K562 (cell line): Measurements from ENCODE around the gene TMEM143. TPM values are rescaled to one million over a fixed set of nuclear protein-coding genes. Genes with fewer than 3 reads are reported as not detected.

Experiments
- CREB3L1 ChIP-seq: fragments of 450-650 bp; IDR thresholded peaks from 2 replicates; pipeline ENCODE4 v1.6.1; 2014; ENCODE audit warnings: low read depth, mild to moderate bottlenecking, moderate library complexity, borderline replicate concordance
- HEY1 ChIP-seq: fragments of 250-450 bp; sonication (Bioruptor Pico); IDR thresholded peaks from 2 replicates; pipeline ENCODE4 v1.5.0; 2020; ENCODE audit warnings: mild to moderate bottlenecking, moderate library complexity, borderline replicate concordance
- LARP7 ChIP-seq: fragments of 450-650 bp; IDR thresholded peaks from 2 replicates; pipeline ENCODE4 v1.6.1; 2016
- NCOA4 ChIP-seq: fragments of 450-650 bp; IDR thresholded peaks from 2 replicates; pipeline ENCODE4 v1.6.1; 2018; ENCODE audit warnings: mild to moderate bottlenecking; ENCODE audit not compliant: partially characterized antibody
- NFYB ChIP-seq: IDR thresholded peaks from 2 replicates; pipeline ENCODE4 v1.6.1; 2011; ENCODE audit warnings: mild to moderate bottlenecking, moderate library complexity; ENCODE audit not compliant: insufficient read length; ENCODE audit errors: extremely low read depth
- NRF1 ChIP-seq, 2 experiments: fragments of 450-650 bp; IDR thresholded peaks in 1 of 2; conservative IDR thresholded peaks in 1 of 2; 2 replicates each; pipeline ENCODE4 v1.6.1; 2014; ENCODE audit warnings: mild to moderate bottlenecking in 2 of 2
- PRDM10 ChIP-seq: fragments of 450-650 bp; IDR thresholded peaks from 2 replicates; pipeline ENCODE4 v1.6.1; 2018; ENCODE audit not compliant: partially characterized antibody
- RBFOX2 ChIP-seq: fragments of 200-400 bp; formaldehyde crosslinking; IDR thresholded peaks from 2 replicates; pipeline ENCODE4 v1.6.1; 2017; ENCODE audit warnings: low read depth, mild to moderate bottlenecking, low read length, moderate library complexity
- ZNF778 ChIP-seq: fragments of 450-650 bp; formaldehyde crosslinking; IDR thresholded peaks from 2 replicates; pipeline ENCODE4 v1.4.0; 2020; ENCODE audit warnings: mild to moderate bottlenecking, moderate library complexity
- polyA plus RNA-seq, 8 experiments: library from polyadenylated mRNA; depleted of rRNA in 4 of 8; stranded (reverse) in 5 of 8; unstranded in 3 of 8; fragments of >200 nt; fragmentation: Nextera tagmentation in 2 of 8; fragmentation: Illumina TruSeq in 1 of 8; extraction: Ambion mirVana in 2 of 8; extraction: Trizol in 1 of 8; gene quantifications; 2 replicates each; pipeline versions ENCODE4 v1.2.1 to v1.2.3, GENCODE V29; 2011 to 2014; ENCODE audit warnings: inconsistent platforms in 1 of 8, missing spikeins in 1 of 8
- total RNA-seq, 7 experiments: library from RNA; depleted of rRNA in 6 of 7; stranded (reverse); fragments of >200 nt in 6 of 7; fragmentation: Illumina TruSeq in 2 of 7; extraction: Trizol in 2 of 7; gene quantifications; 2 replicates each; pipeline versions ENCODE4 v1.2.1 to v1.2.3, GENCODE V29; 2011 to 2021; ENCODE audit warnings: low replicate concordance in 1 of 7
- TF ChIP-seq, protein P1 (sequence below): fragments of 450-650 bp; formaldehyde crosslinking; IDR thresholded peaks from 2 replicates; pipeline ENCODE4 v1.4.0; 2020; ENCODE audit warnings: mild to moderate bottlenecking, moderate library complexity
- TF ChIP-seq, protein P2 (sequence below): fragments of 250-450 bp; sonication (Bioruptor Pico); IDR thresholded peaks from 2 replicates; pipeline ENCODE4 v1.5.0; 2022; ENCODE audit warnings: mild to moderate bottlenecking
- TF ChIP-seq, protein P3 (sequence below): fragments of 250-450 bp; sonication (Bioruptor Pico); IDR thresholded peaks from 2 replicates; pipeline ENCODE4 v1.4.0; 2020; ENCODE audit warnings: mild to moderate bottlenecking, moderate library complexity

Gene TMEM143
- total and polyA plus RNA-seq, 9 of the 15 experiments (the other 6 are each of a cell fraction or from before 2014, with no cell fraction given), result 0.66 to 8.8 (median 4.3) TPM

GRCh38 chr19:48390188-48391099, 26.7 kb upstream of the TMEM143 start (continued):
- TF ChIP-seq PRDM10 (peak; percentile 25), LARP7 (no peak), NRF1 (conservative IDR thresholded peaks at IDR 0.05 in 1 of 2, IDR thresholded peaks at IDR 0.05 in 1 of 2) (peak; percentile 11 to 20; a peak in 2 of 4 replicates), ZNF778 (CRISPR knock-in tag) (no peak), CREB3L1 (peak; percentile 96), RBFOX2 (peak; percentile 77), NCOA4 (no peak), HEY1 (CRISPR knock-in tag) (no peak), NFYB (no peak)
- TF ChIP-seq, protein P1, sequence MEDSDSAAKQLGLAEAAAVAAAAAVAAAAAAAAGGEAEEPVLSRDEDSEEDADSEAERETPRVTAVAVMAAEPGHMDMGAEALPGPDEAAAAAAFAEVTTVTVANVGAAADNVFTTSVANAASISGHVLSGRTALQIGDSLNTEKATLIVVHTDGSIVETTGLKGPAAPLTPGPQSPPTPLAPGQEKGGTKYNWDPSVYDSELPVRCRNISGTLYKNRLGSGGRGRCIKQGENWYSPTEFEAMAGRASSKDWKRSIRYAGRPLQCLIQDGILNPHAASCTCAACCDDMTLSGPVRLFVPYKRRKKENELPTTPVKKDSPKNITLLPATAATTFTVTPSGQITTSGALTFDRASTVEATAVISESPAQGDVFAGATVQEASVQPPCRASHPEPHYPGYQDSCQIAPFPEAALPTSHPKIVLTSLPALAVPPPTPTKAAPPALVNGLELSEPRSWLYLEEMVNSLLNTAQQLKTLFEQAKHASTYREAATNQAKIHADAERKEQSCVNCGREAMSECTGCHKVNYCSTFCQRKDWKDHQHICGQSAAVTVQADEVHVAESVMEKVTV (CRISPR knock-in tag), result no peak
- TF ChIP-seq, protein P2, sequence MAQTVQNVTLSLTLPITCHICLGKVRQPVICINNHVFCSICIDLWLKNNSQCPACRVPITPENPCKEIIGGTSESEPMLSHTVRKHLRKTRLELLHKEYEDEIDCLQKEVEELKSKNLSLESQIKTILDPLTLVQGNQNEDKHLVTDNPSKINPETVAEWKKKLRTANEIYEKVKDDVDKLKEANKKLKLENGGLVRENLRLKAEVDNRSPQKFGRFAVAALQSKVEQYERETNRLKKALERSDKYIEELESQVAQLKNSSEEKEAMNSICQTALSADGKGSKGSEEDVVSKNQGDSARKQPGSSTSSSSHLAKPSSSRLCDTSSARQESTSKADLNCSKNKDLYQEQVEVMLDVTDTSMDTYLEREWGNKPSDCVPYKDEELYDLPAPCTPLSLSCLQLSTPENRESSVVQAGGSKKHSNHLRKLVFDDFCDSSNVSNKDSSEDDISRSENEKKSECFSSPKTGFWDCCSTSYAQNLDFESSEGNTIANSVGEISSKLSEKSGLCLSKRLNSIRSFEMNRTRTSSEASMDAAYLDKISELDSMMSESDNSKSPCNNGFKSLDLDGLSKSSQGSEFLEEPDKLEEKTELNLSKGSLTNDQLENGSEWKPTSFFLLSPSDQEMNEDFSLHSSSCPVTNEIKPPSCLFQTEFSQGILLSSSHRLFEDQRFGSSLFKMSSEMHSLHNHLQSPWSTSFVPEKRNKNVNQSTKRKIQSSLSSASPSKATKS (CRISPR knock-in tag), result no peak
- TF ChIP-seq, protein P3, sequence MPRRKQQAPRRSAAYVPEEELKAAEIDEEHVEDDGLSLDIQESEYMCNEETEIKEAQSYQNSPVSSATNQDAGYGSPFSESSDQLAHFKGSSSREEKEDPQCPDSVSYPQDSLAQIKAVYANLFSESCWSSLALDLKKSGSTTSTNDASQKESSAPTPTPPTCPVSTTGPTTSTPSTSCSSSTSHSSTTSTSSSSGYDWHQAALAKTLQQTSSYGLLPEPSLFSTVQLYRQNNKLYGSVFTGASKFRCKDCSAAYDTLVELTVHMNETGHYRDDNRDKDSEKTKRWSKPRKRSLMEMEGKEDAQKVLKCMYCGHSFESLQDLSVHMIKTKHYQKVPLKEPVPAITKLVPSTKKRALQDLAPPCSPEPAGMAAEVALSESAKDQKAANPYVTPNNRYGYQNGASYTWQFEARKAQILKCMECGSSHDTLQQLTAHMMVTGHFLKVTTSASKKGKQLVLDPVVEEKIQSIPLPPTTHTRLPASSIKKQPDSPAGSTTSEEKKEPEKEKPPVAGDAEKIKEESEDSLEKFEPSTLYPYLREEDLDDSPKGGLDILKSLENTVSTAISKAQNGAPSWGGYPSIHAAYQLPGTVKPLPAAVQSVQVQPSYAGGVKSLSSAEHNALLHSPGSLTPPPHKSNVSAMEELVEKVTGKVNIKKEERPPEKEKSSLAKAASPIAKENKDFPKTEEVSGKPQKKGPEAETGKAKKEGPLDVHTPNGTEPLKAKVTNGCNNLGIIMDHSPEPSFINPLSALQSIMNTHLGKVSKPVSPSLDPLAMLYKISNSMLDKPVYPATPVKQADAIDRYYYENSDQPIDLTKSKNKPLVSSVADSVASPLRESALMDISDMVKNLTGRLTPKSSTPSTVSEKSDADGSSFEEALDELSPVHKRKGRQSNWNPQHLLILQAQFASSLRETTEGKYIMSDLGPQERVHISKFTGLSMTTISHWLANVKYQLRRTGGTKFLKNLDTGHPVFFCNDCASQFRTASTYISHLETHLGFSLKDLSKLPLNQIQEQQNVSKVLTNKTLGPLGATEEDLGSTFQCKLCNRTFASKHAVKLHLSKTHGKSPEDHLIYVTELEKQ (CRISPR knock-in tag), result no peak
